GM19351 (cell line): ENCODE results near the gene USF2.

ENCODE experiments used
- ATAC-seq: cut with Tn5 transposase; IDR thresholded peaks from one replicate; pipeline ENCODE4 v1.9.1; 2021; ENCODE audit warnings: mild to moderate bottlenecking, moderate library complexity; ENCODE audit not compliant: unreplicated experiment

USF2 gene

DNA sequence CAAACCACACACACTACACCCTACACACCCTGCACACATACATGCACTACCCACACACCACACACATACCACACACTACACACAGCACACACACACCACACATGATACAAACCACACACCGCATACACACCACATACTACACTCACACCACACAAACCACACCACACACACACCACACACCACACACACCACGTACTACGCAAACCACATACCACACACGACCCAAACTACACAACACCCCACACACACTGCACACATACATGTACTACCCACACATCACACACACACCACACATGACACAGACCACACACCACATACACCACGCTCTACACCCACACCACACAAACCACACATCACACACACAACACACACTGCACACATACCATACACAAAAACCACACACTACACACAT lies 29.8 kb downstream of the USF2 start:
- ATAC-seq, result no peak

- no peak for ATAC-seq
Measured at GRCh38 chr19:35299523-35300338, 31.0 kb downstream of the USF2 start.

DNA sequence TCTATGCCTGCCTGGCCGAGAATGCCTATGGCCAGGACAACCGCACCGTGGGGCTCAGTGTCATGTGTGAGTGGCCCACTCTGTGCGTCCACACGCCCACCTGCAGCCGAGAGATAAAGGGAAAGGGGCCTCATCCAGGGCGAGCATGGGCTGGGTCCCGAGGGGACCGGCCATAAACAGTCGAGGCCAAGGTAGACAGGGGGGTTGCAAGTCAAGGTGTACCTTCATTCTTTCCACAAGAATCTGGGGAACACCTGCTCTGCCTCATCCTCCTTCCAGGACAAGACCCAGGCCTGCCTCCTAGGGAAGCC lies 31.5 kb downstream of the USF2 start:
- no peak for ATAC-seq

DNA sequence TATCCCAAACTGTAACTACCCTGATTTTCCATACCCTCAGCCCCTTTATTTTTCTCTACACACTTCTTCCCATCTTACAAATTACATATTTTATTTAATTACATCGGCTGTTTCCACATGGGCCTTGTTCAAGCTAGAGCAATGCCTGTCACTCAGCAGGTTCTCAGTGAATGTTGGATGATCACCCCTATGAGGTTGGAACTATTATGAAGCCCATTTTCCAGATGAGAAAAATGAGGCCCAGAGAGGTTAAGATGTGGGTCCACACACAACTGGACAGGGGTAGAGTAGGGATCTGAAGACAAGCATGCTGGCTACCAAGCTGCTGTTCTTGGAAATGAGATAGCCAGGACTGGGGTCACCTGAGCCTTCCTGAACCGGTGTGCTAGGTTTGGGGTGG lies 33.2 kb downstream of the USF2 start:
- no peak for ATAC-seq

DNA sequence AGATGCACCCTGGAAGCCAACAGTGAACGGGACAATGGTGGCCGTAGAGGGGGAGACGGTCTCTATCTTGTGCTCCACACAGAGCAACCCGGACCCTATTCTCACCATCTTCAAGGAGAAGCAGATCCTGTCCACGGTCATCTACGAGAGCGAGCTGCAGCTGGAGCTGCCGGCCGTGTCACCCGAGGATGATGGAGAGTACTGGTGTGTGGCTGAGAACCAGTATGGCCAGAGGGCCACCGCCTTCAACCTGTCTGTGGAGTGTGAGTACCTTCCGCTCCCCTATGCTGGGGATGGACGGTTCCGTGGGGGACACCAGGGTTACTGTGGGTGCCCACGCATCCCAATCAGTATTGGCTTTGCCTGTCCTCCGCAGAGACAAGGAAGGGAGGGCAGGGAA lies 33.7 kb downstream of the USF2 start:
- no peak for ATAC-seq

DNA sequence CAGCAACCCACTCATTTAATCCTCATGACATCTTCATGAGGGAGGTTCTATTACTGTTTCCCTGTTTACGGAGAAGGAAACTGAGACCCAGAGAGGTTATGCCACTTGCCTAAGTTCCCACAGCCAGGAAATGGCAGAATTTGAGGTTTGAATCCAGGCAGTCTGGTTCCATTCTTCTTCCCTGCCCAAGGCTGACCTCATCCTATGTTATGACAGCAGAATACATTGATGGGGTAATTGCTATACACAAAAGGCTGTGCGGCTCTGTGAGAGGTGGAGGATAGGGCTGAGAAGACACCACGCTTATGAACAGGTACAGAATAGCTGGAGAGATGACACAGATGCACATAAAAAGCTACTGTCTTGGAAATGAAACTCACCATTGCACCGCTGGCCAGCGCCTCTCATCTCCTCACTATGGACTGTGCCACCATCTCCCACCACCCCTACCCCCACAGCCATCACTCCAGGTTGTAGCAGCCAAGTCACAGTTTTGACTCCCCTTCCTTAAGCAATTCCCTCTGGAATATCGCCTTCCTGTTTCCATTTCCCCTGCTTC lies 34.7 kb downstream of the USF2 start:
- no peak for ATAC-seq

DNA sequence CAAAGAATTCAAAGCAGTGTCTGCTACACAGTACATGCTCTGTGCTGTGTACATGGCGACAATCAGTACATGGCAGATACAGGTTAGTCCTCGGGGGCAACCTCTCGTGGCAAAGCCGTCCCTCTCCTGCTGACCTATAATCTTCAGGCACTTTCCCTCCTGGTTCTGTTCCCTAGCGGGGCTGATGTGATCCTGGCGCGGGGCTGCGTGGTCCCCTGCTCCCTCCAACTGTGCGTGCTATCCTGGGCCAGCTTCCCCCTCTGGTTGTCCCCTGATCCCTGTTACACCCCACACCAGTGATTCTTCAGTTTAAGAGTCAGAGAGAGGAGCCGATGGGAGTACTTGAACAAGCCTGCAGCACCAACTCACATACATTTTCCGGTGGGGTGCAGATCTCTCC lies 35.3 kb downstream of the USF2 start:
- no peak for ATAC-seq

GRCh38 chr19:35305181-35305580 lies 36.4 kb downstream of the USF2 start:
- ATAC-seq, result no peak

- ATAC-seq, result no peak
Measured at GRCh38 chr19:35306473-35307246, 37.9 kb downstream of the USF2 start.

GRCh38 chr19:35307931-35308330 lies 39.2 kb downstream of the USF2 start:
- ATAC-seq, result no peak

GRCh38 chr19:35308910-35309309 lies 40.1 kb downstream of the USF2 start:
- ATAC-seq, result no peak

GRCh38 chr19:35309481-35310279 lies 40.9 kb downstream of the USF2 start:
- ATAC-seq, result no peak

GRCh38 chr19:35310331-35310730 lies 41.6 kb downstream of the USF2 start:
- no peak for ATAC-seq

- ATAC-seq, result no peak
Measured at GRCh38 chr19:35310811-35311465, 42.2 kb downstream of the USF2 start.

GRCh38 chr19:35311901-35312665 lies 43.3 kb downstream of the USF2 start:
- ATAC-seq, result no peak

GRCh38 chr19:35313587-35313986 lies 44.8 kb downstream of the USF2 start:
- no peak for ATAC-seq

DNA sequence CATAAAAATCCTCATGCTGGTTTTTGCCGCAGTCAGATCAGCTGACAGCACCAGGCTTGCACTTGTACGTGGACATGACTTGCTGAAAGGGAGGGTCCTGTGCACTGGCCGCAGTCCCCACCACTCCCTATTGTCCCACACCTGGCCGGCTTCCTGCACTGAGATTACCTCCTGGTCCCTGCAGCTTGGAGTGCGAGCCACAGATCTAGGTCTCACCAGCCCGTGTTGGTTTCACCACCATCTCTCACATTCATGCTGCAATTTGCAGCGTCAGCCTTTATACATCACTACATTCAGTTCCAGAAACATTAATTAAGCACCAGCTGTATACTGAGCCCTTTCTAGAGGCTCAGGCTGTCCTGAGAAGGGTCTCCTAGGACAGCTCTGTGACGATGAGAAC lies 45.3 kb downstream of the USF2 start:
- ATAC-seq, result no peak

GRCh38 chr19:35314858-35315470 lies 46.2 kb downstream of the USF2 start:
- ATAC-seq, result no peak

GRCh38 chr19:35315883-35316282 lies 47.1 kb downstream of the USF2 start:
- ATAC-seq, result no peak

DNA sequence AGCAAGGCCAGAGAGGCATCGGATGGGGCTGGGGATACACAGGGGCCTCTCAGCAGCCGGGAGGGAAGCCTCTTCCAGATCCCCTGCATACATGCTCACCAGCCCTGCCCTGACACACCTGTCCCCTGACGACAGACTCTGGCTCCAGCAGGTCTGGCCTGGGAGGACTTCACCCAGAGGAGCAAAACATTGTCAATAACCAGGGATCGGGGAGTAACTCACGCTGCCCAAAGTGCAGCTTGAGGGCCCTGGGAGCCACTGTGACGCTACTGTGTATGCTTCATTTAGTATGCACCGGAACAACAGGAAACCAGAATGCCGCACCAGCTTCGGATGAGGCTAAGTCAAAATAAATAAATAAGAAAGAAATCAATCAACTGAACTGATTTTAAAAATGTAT lies 47.8 kb downstream of the USF2 start:
- ATAC-seq, result no peak
